ENCODE results near the gene E2F3.

Gene E2F3

GRCh38 chr6:20533746-20534294 lies 132.1 kb downstream of the E2F3 start:
- no peak for DNase-seq (ENCODE audit: low spot score)

GRCh38 chr6:20534295-20535262 lies 132.9 kb downstream of the E2F3 start, which contains the start of gene CDKAL1:
TSS of gene CDKAL1 (plus strand) at chr6:20534457. CDS start at chr6:20546351, 11,894 bp downstream.
- DNase-seq (ENCODE audit: low spot score): peak; percentile 68

- DNase-seq (ENCODE audit: low spot score): no peak
Observed at GRCh38 chr6:20538131-20538662, 136.5 kb downstream of the E2F3 start.

GRCh38 chr6:20538907-20539306 lies 137.2 kb downstream of the E2F3 start:
- DNase-seq (ENCODE audit: low spot score): no peak

- DNase-seq (ENCODE audit: low spot score): no peak
Observed at GRCh38 chr6:20539387-20539786, 137.7 kb downstream of the E2F3 start.

- no peak for DNase-seq (ENCODE audit: low spot score)
Observed at GRCh38 chr6:20540683-20541082, 139.0 kb downstream of the E2F3 start.

GRCh38 chr6:20541382-20541781 lies 139.7 kb downstream of the E2F3 start:
- no peak for DNase-seq (ENCODE audit: low spot score)

- no peak for DNase-seq (ENCODE audit: low spot score)
Observed at GRCh38 chr6:20542927-20543602, 141.4 kb downstream of the E2F3 start.
